Mesendoderm (in vitro differentiated cells): ENCODE measurements around the gene CAPN9.

ENCODE experiments used
- DNase-seq: peaks from one replicate; pipeline ENCODE4 v3.0.0; 2013
- H2AK5ac ChIP-seq: 2 replicates; pipeline ENCODE4 v1.6.1; 2013; ENCODE audit warnings: low read length, inconsistent platforms
- H2BK120ac ChIP-seq: 2 replicates; pipeline ENCODE4 v1.6.1; 2013; ENCODE audit warnings: low read depth, mild to moderate bottlenecking, low read length, moderate library complexity, mixed read lengths
- H2BK15ac ChIP-seq: replicated peaks from 2 replicates; pipeline ENCODE4 v1.6.1; 2013; ENCODE audit warnings: low read depth, mild to moderate bottlenecking, moderate library complexity
- H2BK5ac ChIP-seq: 2 replicates; pipeline ENCODE4 v1.6.1; 2013; ENCODE audit warnings: low read length, inconsistent platforms
- H3K18ac ChIP-seq: 2 replicates; pipeline ENCODE4 v1.6.1; 2013; ENCODE audit warnings: mild to moderate bottlenecking, low read length, mixed read lengths
- H3K23ac ChIP-seq: one replicate; pipeline ENCODE4 v1.6.1; 2013; ENCODE audit warnings: low read length
- H3K27ac ChIP-seq: 2 replicates; pipeline ENCODE4 v1.5.1; 2013; ENCODE audit warnings: low read depth, mild to moderate bottlenecking, inconsistent platforms, low read length, moderate library complexity
- H3K27me3 ChIP-seq: 2 replicates; pipeline ENCODE4 v1.6.1; 2013; ENCODE audit warnings: low read length, control low read depth, mild to moderate bottlenecking, inconsistent platforms; ENCODE audit not compliant: insufficient read depth, poor library complexity
- H3K36me3 ChIP-seq: 2 replicates; pipeline ENCODE4 v1.6.1; 2013; ENCODE audit warnings: low read length, inconsistent platforms; ENCODE audit not compliant: control insufficient read depth, insufficient read depth
- H3K4ac ChIP-seq: one replicate; pipeline ENCODE4 v1.6.1; 2013; ENCODE audit warnings: low read depth, mild to moderate bottlenecking, low read length, moderate library complexity
- H3K4me1 ChIP-seq: 2 replicates; pipeline ENCODE4 v1.6.1; 2013; ENCODE audit warnings: low read depth, low read length, inconsistent platforms; ENCODE audit not compliant: control insufficient read depth
- H3K4me2 ChIP-seq: 2 replicates; pipeline ENCODE4 v1.6.1; 2013; ENCODE audit warnings: low read length
- H3K4me3 ChIP-seq: 2 replicates; pipeline ENCODE4 v1.5.1; 2013; ENCODE audit warnings: mild to moderate bottlenecking, low read length
- H3K56ac ChIP-seq: one replicate; pipeline ENCODE4 v1.6.1; 2013; ENCODE audit warnings: low read length
- H3K79me1 ChIP-seq: 2 replicates; pipeline ENCODE4 v1.6.1; 2013; ENCODE audit warnings: low read length, inconsistent platforms
- H3K79me2 ChIP-seq: 2 replicates; pipeline ENCODE4 v1.6.1; 2013; ENCODE audit warnings: mild to moderate bottlenecking, low read length; ENCODE audit not compliant: control insufficient read depth, insufficient read depth
- H3K9ac ChIP-seq: 2 replicates; pipeline ENCODE4 v1.6.1; 2013; ENCODE audit warnings: low read length, inconsistent platforms
- H4K5ac ChIP-seq: one replicate; pipeline ENCODE4 v1.6.1; 2013; ENCODE audit warnings: low read length
- H4K8ac ChIP-seq: one replicate; pipeline ENCODE4 v1.6.1; 2013; ENCODE audit warnings: low read depth, mild to moderate bottlenecking, control low read depth, low read length, moderate library complexity
- WGBS: extraction: QIAGEN DNeasy Blood & Tissue Kit; methylation state at CpG from one replicate; pipeline ENCODE4 v1.1.7; 2013; ENCODE audit warnings: low lambda C conversion rate, missing lambda C conversion rate; ENCODE audit not compliant: insufficient coverage; ENCODE audit errors: extremely low coverage; 5-methylcytosine and 5-hydroxymethylcytosine counted together

Gene CAPN9

GRCh38 chr1:230790026-230790425, 42.8 kb downstream of the CAPN9 start:
- Histone ChIP-seq H3K9ac (no peak overlapping the region), H3K56ac (no peak overlapping the region), H3K36me3 (no peaks in the 10 kb centered on the region), H3K4me3 (no peak overlapping the region), H3K4ac (no peak overlapping the region), H2BK5ac (no peak overlapping the region), H3K23ac (no peak overlapping the region), H3K4me2 (no peak overlapping the region), H3K27me3 (peaks cover 2% of the 10 kb centered on the region), H2AK5ac (no peak overlapping the region), H2BK120ac (no peak overlapping the region), H3K79me1 (no peaks in the 10 kb centered on the region), H2BK15ac (no peak overlapping the region), H3K4me1 (no peaks in the 10 kb centered on the region), H3K18ac (no peak overlapping the region), H3K27ac (no peak overlapping the region), H3K79me2 (no peaks in the 10 kb centered on the region), H4K5ac (no peak overlapping the region), H4K8ac (no peak overlapping the region)
- no peak for DNase-seq
- WGBS, result no CpG with 5 or more reads among the region's 5 CpGs

- H2BK15ac ChIP-seq, result no peak overlapping the region
- no peak overlapping the region for H3K23ac ChIP-seq
- no peak overlapping the region for H3K4me2 ChIP-seq
- no peak for DNase-seq
- no peak overlapping the region for H3K18ac ChIP-seq
- H3K27me3 ChIP-seq, result no peaks in the 10 kb centered on the region
- H2AK5ac ChIP-seq, result no peak overlapping the region
- no peaks in the 10 kb centered on the region for H3K79me1 ChIP-seq
- H3K79me2 ChIP-seq, result no peaks in the 10 kb centered on the region
- H3K9ac ChIP-seq, result no peak overlapping the region
- H3K4me3 ChIP-seq, result no peak overlapping the region
- H3K27ac ChIP-seq, result no peak overlapping the region
- no peak overlapping the region for H4K8ac ChIP-seq
- H3K4ac ChIP-seq, result no peak overlapping the region
- H3K4me1 ChIP-seq, result no peaks in the 10 kb centered on the region
- no peak overlapping the region for H2BK120ac ChIP-seq
- H2BK5ac ChIP-seq, result no peak overlapping the region
- H3K56ac ChIP-seq, result no peak overlapping the region
- no CpG with 5 or more reads among the region's 5 CpGs for WGBS
- no peak overlapping the region for H4K5ac ChIP-seq
- H3K36me3 ChIP-seq, result no peaks in the 10 kb centered on the region
Observed at GRCh38 chr1:230791986-230792564, 44.9 kb downstream of the CAPN9 start.

- Histone ChIP-seq H3K4me3 (no peak overlapping the region), H3K9ac (no peak overlapping the region), H2BK120ac (no peak overlapping the region), H3K4ac (no peak overlapping the region), H3K36me3 (no peaks in the 10 kb centered on the region), H3K4me1 (no peaks in the 10 kb centered on the region), H3K23ac (no peak overlapping the region), H3K18ac (no peak overlapping the region), H3K27me3 (no peaks in the 10 kb centered on the region), H2BK5ac (no peak overlapping the region), H3K56ac (no peak overlapping the region), H3K79me1 (no peaks in the 10 kb centered on the region), H2AK5ac (no peak overlapping the region), H3K27ac (no peak overlapping the region), H2BK15ac (no peak overlapping the region), H3K79me2 (no peaks in the 10 kb centered on the region), H4K5ac (no peak overlapping the region), H3K4me2 (no peak overlapping the region), H4K8ac (no peak overlapping the region)
- WGBS, result no CpG with 5 or more reads among the region's 13 CpGs
- DNase-seq, result peak; percentile 13
Observed at GRCh38 chr1:230792691-230793462, 45.7 kb downstream of the CAPN9 start.

- Histone ChIP-seq H2BK5ac (no peak overlapping the region), H3K4me2 (no peak overlapping the region), H3K56ac (no peak overlapping the region), H3K79me2 (no peaks in the 10 kb centered on the region), H4K8ac (no peak overlapping the region), H2BK120ac (no peak overlapping the region), H3K27me3 (no peaks in the 10 kb centered on the region), H2BK15ac (no peak overlapping the region), H4K5ac (no peak overlapping the region), H3K36me3 (no peaks in the 10 kb centered on the region), H3K9ac (no peak overlapping the region), H3K79me1 (no peaks in the 10 kb centered on the region), H3K4me1 (no peaks in the 10 kb centered on the region), H3K27ac (no peak overlapping the region), H3K18ac (no peak overlapping the region), H3K4ac (no peak overlapping the region), H3K4me3 (no peak overlapping the region), H3K23ac (no peak overlapping the region), H2AK5ac (no peak overlapping the region)
- DNase-seq, result no peak
- WGBS, result no CpG with 5 or more reads among the region's 9 CpGs
Observed at GRCh38 chr1:230793463-230793745, 46.2 kb downstream of the CAPN9 start.

- no peak overlapping the region for H4K5ac ChIP-seq
- H2BK15ac ChIP-seq, result no peak overlapping the region
- no peak overlapping the region for H2AK5ac ChIP-seq
- H3K79me2 ChIP-seq, result no peaks in the 10 kb centered on the region
- H3K79me1 ChIP-seq, result no peaks in the 10 kb centered on the region
- no peak overlapping the region for H3K9ac ChIP-seq
- DNase-seq, result no peak
- no peak overlapping the region for H3K4ac ChIP-seq
- no peak overlapping the region for H3K4me2 ChIP-seq
- no peak overlapping the region for H3K18ac ChIP-seq
- no peaks in the 10 kb centered on the region for H3K4me1 ChIP-seq
- no peaks in the 10 kb centered on the region for H3K36me3 ChIP-seq
- no peak overlapping the region for H3K27ac ChIP-seq
- no peaks in the 10 kb centered on the region for H3K27me3 ChIP-seq
- H3K23ac ChIP-seq, result no peak overlapping the region
- no CpG with 5 or more reads among the region's 5 CpGs for WGBS
- H3K4me3 ChIP-seq, result no peak overlapping the region
- H3K56ac ChIP-seq, result no peak overlapping the region
- H4K8ac ChIP-seq, result no peak overlapping the region
- no peak overlapping the region for H2BK120ac ChIP-seq
- H2BK5ac ChIP-seq, result no peak overlapping the region
Observed at GRCh38 chr1:230794431-230794830, 47.2 kb downstream of the CAPN9 start.
